Measurements from ENCODE around the gene GPR87. TPM values are rescaled to one million over a fixed set of nuclear protein-coding genes. Genes with fewer than 3 reads are reported as not detected.

GPR87 gene
- total and polyA plus RNA-seq, 9 of the 15 experiments (the other 6 are each of a cell fraction or from before 2014, with no cell fraction given), result not detected

- Histone ChIP-seq H3K9ac (ENCODE audit: insufficient read depth in 1 of 2, low read depth in 2 of 2, low read length in 2 of 2) (no peak overlapping the region), H3K4me1 (replicated peaks in 1 of 2; ENCODE audit: control insufficient read depth in 2 of 2, insufficient read depth in 2 of 2, low read length in 2 of 2) (no peaks in the 10 kb centered on the region), H3K27me3 (ENCODE audit: control insufficient read depth in 2 of 2, insufficient read depth in 2 of 2, low read length in 2 of 2) (peaks cover 2 to 5% of the 10 kb centered on the region in 2 experiments; a peak in 3 of 5 replicates), H3K27ac (ENCODE audit: extremely low read depth, low read depth, low read length) (no peak overlapping the region), H3K4me3 (no peak overlapping the region), H3K9me3 (replicated peaks; ENCODE audit: control insufficient read depth, insufficient read depth, low read depth, low read length) (no peaks in the 10 kb centered on the region), H2AFZ (ENCODE audit: low read depth, low read length) (no peak overlapping the region), H3K36me3 (ENCODE audit: control insufficient read depth, insufficient read depth, low read length) (no peaks in the 10 kb centered on the region), H3K79me2 (ENCODE audit: control insufficient read depth, insufficient read depth, low read length) (no peaks in the 10 kb centered on the region), H3K9me1 (ENCODE audit: control insufficient read depth, insufficient read depth, low read length) (no peaks in the 10 kb centered on the region), H3K4me2 (ENCODE audit: insufficient read depth, low read length) (no peak overlapping the region), H4K20me1 (replicated peaks; ENCODE audit: control insufficient read depth, insufficient read depth, low read length) (no peaks in the 10 kb centered on the region)
- no peak for FAIRE-seq
- ATAC-seq, result no peak
- ChIA-PET CTCF (ENCODE audit: low intra/inter-chr PET ratio) (interaction anchor here (0.6 kb wide), 1 partner anchor 96 kb away, joined by 5 read pairs; no protein-coding TSS in a partner anchor), POLR2A (interaction anchor here (0.8 kb wide), 1 partner anchor 12 kb away, joined by 4 read pairs; no protein-coding TSS in a partner anchor)
- no TSS peak for BruUV-seq (replicated peaks)
- in situ Hi-C loops (cut with MboI) (no loop called here), intact Hi-C loops (cut with micrococcal nuclease) (no loop called here)
- DNase-seq (ENCODE audit: extremely low read depth in 1 of 4, low spot score in 3 of 4), result no peak
- 1% methylated on average over 11 of the region's 11 CpGs for WGBS (ENCODE audit: insufficient coverage, low coverage, missing lambda C conversion rate)
- TF ChIP-seq BCL6 (CRISPR knock-in tag; IDR thresholded peaks at IDR 0.05), result no peak
- no peak for TF ChIP-seq SRSF3 (IDR thresholded peaks at IDR 0.05; ENCODE audit: insufficient read depth, low read length)
- TF ChIP-seq ARNT (IDR thresholded peaks at IDR 0.05), result no peak
- TF ChIP-seq MCM2 (IDR thresholded peaks at IDR 0.05; ENCODE audit: low read depth), result no peak
- TF ChIP-seq, protein P1, sequence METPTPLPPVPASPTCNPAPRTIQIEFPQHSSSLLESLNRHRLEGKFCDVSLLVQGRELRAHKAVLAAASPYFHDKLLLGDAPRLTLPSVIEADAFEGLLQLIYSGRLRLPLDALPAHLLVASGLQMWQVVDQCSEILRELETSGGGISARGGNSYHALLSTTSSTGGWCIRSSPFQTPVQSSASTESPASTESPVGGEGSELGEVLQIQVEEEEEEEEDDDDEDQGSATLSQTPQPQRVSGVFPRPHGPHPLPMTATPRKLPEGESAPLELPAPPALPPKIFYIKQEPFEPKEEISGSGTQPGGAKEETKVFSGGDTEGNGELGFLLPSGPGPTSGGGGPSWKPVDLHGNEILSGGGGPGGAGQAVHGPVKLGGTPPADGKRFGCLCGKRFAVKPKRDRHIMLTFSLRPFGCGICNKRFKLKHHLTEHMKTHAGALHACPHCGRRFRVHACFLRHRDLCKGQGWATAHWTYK (CRISPR knock-in tag; IDR thresholded peaks at IDR 0.05), result no peak
- TF ChIP-seq, protein P2, sequence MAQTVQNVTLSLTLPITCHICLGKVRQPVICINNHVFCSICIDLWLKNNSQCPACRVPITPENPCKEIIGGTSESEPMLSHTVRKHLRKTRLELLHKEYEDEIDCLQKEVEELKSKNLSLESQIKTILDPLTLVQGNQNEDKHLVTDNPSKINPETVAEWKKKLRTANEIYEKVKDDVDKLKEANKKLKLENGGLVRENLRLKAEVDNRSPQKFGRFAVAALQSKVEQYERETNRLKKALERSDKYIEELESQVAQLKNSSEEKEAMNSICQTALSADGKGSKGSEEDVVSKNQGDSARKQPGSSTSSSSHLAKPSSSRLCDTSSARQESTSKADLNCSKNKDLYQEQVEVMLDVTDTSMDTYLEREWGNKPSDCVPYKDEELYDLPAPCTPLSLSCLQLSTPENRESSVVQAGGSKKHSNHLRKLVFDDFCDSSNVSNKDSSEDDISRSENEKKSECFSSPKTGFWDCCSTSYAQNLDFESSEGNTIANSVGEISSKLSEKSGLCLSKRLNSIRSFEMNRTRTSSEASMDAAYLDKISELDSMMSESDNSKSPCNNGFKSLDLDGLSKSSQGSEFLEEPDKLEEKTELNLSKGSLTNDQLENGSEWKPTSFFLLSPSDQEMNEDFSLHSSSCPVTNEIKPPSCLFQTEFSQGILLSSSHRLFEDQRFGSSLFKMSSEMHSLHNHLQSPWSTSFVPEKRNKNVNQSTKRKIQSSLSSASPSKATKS (CRISPR knock-in tag; IDR thresholded peaks at IDR 0.05), result no peak
- no peak for TF ChIP-seq POLR2H (tag; IDR thresholded peaks at IDR 0.05; ENCODE audit: low read depth)
- TF ChIP-seq, protein P3, sequence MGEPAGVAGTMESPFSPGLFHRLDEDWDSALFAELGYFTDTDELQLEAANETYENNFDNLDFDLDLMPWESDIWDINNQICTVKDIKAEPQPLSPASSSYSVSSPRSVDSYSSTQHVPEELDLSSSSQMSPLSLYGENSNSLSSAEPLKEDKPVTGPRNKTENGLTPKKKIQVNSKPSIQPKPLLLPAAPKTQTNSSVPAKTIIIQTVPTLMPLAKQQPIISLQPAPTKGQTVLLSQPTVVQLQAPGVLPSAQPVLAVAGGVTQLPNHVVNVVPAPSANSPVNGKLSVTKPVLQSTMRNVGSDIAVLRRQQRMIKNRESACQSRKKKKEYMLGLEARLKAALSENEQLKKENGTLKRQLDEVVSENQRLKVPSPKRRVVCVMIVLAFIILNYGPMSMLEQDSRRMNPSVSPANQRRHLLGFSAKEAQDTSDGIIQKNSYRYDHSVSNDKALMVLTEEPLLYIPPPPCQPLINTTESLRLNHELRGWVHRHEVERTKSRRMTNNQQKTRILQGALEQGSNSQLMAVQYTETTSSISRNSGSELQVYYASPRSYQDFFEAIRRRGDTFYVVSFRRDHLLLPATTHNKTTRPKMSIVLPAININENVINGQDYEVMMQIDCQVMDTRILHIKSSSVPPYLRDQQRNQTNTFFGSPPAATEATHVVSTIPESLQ (CRISPR knock-in tag; IDR thresholded peaks at IDR 0.05), result no peak
- TF ChIP-seq KLF1 (tag; IDR thresholded peaks at IDR 0.05), result no peak
- no peak for TF ChIP-seq E2F5 (CRISPR knock-in tag; IDR thresholded peaks at IDR 0.05)
- TF ChIP-seq BHLHE40 (IDR thresholded peaks at IDR 0.05; ENCODE audit: low read length), result no peak
- no peak for TF ChIP-seq ZNF146 (CRISPR knock-in tag; IDR thresholded peaks at IDR 0.05; ENCODE audit: unreplicated experiment)
- TF ChIP-seq TFAM (CRISPR knock-in tag; conservative IDR thresholded peaks at IDR 0.05), result no peak
Observed at GRCh38 chr3:151268267-151269235, 48.1 kb downstream of the GPR87 start.

Data from K562 (cell line).